Measurements from ENCODE around the gene KIF21B.

Gene KIF21B

GRCh38 chr1:200998323-200998722 is 25.2 kb downstream of the KIF21B start:
- TF ChIP-seq MAX (IDR thresholded peaks at IDR 0.05) (no peak), TCF12 (IDR thresholded peaks at IDR 0.05; ENCODE audit: low read depth) (no peak), CEBPB (IDR thresholded peaks at IDR 0.05) (no peak), TAF1 (IDR thresholded peaks at IDR 0.05; ENCODE audit: low read depth) (no peak), TEAD4 (IDR thresholded peaks at IDR 0.05) (no peak), NFIC (IDR thresholded peaks at IDR 0.05) (no peak), ZBTB7A (IDR thresholded peaks at IDR 0.05; ENCODE audit: low read depth) (no peak), YY1 (IDR thresholded peaks at IDR 0.05; ENCODE audit: low read depth) (no peak), EGR1 (IDR thresholded peaks at IDR 0.05) (no peak), RAD21 (IDR thresholded peaks at IDR 0.05; ENCODE audit: low read depth) (no peak), EP300 (IDR thresholded peaks at IDR 0.05; ENCODE audit: borderline replicate concordance) (no peak), CREB1 (IDR thresholded peaks at IDR 0.05; ENCODE audit: low read depth) (no peak), FOXM1 (IDR thresholded peaks at IDR 0.05; ENCODE audit: borderline replicate concordance, low read depth) (no peak)
- TF ChIP-seq, protein P1, sequence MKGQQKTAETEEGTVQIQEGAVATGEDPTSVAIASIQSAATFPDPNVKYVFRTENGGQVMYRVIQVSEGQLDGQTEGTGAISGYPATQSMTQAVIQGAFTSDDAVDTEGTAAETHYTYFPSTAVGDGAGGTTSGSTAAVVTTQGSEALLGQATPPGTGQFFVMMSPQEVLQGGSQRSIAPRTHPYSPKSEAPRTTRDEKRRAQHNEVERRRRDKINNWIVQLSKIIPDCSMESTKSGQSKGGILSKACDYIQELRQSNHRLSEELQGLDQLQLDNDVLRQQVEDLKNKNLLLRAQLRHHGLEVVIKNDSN (IDR thresholded peaks at IDR 0.05) = no peak
- TF ChIP-seq, protein P2, sequence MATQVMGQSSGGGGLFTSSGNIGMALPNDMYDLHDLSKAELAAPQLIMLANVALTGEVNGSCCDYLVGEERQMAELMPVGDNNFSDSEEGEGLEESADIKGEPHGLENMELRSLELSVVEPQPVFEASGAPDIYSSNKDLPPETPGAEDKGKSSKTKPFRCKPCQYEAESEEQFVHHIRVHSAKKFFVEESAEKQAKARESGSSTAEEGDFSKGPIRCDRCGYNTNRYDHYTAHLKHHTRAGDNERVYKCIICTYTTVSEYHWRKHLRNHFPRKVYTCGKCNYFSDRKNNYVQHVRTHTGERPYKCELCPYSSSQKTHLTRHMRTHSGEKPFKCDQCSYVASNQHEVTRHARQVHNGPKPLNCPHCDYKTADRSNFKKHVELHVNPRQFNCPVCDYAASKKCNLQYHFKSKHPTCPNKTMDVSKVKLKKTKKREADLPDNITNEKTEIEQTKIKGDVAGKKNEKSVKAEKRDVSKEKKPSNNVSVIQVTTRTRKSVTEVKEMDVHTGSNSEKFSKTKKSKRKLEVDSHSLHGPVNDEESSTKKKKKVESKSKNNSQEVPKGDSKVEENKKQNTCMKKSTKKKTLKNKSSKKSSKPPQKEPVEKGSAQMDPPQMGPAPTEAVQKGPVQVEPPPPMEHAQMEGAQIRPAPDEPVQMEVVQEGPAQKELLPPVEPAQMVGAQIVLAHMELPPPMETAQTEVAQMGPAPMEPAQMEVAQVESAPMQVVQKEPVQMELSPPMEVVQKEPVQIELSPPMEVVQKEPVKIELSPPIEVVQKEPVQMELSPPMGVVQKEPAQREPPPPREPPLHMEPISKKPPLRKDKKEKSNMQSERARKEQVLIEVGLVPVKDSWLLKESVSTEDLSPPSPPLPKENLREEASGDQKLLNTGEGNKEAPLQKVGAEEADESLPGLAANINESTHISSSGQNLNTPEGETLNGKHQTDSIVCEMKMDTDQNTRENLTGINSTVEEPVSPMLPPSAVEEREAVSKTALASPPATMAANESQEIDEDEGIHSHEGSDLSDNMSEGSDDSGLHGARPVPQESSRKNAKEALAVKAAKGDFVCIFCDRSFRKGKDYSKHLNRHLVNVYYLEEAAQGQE (IDR thresholded peaks at IDR 0.05; ENCODE audit: low read depth) = no peak

DNA sequence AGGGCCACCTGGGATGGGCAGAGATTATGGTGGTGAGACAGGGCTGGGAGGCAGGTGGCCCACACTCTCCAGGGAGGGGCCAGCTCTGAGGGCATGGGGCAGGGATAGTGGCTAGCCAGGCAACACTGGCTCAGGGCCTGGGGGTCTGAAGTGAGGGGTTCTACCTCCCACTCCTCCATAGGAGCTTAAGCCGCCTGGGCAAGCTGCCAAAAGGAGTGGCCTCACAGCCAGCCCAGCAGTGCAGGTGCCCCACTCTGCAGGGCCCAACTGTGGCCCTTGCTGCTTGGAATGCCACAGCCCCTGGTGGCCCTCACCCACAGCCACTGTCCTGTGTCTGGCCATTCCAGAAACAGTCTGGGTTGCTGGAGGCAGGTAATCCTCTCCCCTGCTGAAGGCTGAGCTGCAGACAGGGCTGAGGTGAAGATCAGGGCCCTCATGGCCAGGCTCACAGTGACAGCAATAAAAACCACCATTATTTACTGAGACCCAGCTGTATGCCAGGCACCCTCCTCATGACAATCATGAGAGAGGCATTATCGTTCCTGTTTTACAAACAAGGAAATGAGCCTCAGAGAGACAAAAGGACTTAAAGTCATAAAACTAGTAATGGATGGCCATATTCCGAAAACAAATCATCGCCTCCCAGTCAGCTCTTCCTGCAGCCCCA is 31.0 kb downstream of the KIF21B start:
- TF ChIP-seq YY1 (IDR thresholded peaks at IDR 0.05; ENCODE audit: low read depth) = no peak
- no peak for TF ChIP-seq TEAD4 (IDR thresholded peaks at IDR 0.05)
- TF ChIP-seq TAF1 (IDR thresholded peaks at IDR 0.05; ENCODE audit: low read depth) = no peak
- TF ChIP-seq ZBTB7A (IDR thresholded peaks at IDR 0.05; ENCODE audit: low read depth) = no peak
- TF ChIP-seq EP300 (IDR thresholded peaks at IDR 0.05; ENCODE audit: borderline replicate concordance) = no peak
- TF ChIP-seq RAD21 (IDR thresholded peaks at IDR 0.05; ENCODE audit: low read depth) = no peak
- TF ChIP-seq CEBPB (IDR thresholded peaks at IDR 0.05) = no peak
- no peak for TF ChIP-seq MAX (IDR thresholded peaks at IDR 0.05)
- no peak for TF ChIP-seq EGR1 (IDR thresholded peaks at IDR 0.05)
- no peak for TF ChIP-seq CREB1 (IDR thresholded peaks at IDR 0.05; ENCODE audit: low read depth)
- TF ChIP-seq, protein P2 (IDR thresholded peaks at IDR 0.05; ENCODE audit: low read depth) = no peak
- no peak for TF ChIP-seq NFIC (IDR thresholded peaks at IDR 0.05)
- no peak for TF ChIP-seq TCF12 (IDR thresholded peaks at IDR 0.05; ENCODE audit: low read depth)
- no peak for TF ChIP-seq FOXM1 (IDR thresholded peaks at IDR 0.05; ENCODE audit: borderline replicate concordance, low read depth)
- TF ChIP-seq, protein P1 (IDR thresholded peaks at IDR 0.05) = no peak

GRCh38 chr1:200991097-200991614 is 32.4 kb downstream of the KIF21B start:
- TF ChIP-seq FOXM1 (IDR thresholded peaks at IDR 0.05; ENCODE audit: borderline replicate concordance, low read depth) = no peak
- no peak for TF ChIP-seq YY1 (IDR thresholded peaks at IDR 0.05; ENCODE audit: low read depth)
- TF ChIP-seq, protein P1 (IDR thresholded peaks at IDR 0.05) = no peak
- TF ChIP-seq, protein P2 (IDR thresholded peaks at IDR 0.05; ENCODE audit: low read depth) = no peak
- no peak for TF ChIP-seq ZBTB7A (IDR thresholded peaks at IDR 0.05; ENCODE audit: low read depth)
- TF ChIP-seq TAF1 (IDR thresholded peaks at IDR 0.05; ENCODE audit: low read depth) = no peak
- TF ChIP-seq RAD21 (IDR thresholded peaks at IDR 0.05; ENCODE audit: low read depth) = no peak
- TF ChIP-seq NFIC (IDR thresholded peaks at IDR 0.05) = no peak
- no peak for TF ChIP-seq EP300 (IDR thresholded peaks at IDR 0.05; ENCODE audit: borderline replicate concordance)
- no peak for TF ChIP-seq TEAD4 (IDR thresholded peaks at IDR 0.05)
- no peak for TF ChIP-seq CREB1 (IDR thresholded peaks at IDR 0.05; ENCODE audit: low read depth)
